PC-9 (cell line): ENCODE data around the gene C10orf53. TPM values are rescaled to one million over a fixed set of nuclear protein-coding genes. Genes with fewer than 3 reads are reported as not detected.

Source experiments
- BruUV-seq: library from RNA; stranded (reverse); fragments of 400-500 nt; replicated peaks from 2 replicates; lab custom pipeline; 2021; lab: Mats Ljungman, UMichigan
- CTCF ChIA-PET: fragments of 300-600 bp; sonication (Branson Sonifier 250); formaldehyde crosslinking; loops from one replicate; lab custom pipeline; 2022; ENCODE audit warnings: antibody characterized with exemption; lab: Charles Lee
- POLR2A ChIA-PET: fragments of 300-600 bp; sonication (Branson Sonifier 250); formaldehyde crosslinking; loops from one replicate; lab custom pipeline; 2022; ENCODE audit warnings: antibody characterized with exemption; ENCODE audit not compliant: unreplicated experiment; lab: Charles Lee
- DNase-seq, 2 experiments: peaks; one replicate each; pipeline versions ENCODE4 v3.0.0 to v3.0.0-alpha.2; 2015 to 2022; ENCODE audit warnings: mixed read lengths in 1 of 2
- H2AFZ ChIP-seq: fragments of 200-600 bp; sonication (generic); 2 replicates; pipeline ENCODE4 v1.8.1; 2017; ENCODE audit warnings: antibody characterized with exemption
- H3F3A ChIP-seq: fragments of 200-600 bp; sonication (generic); 2 replicates; pipeline ENCODE4 v1.8.1; 2017; ENCODE audit warnings: antibody characterized with exemption, mild to moderate bottlenecking, low read depth; ENCODE audit not compliant: insufficient read depth
- H3K27ac ChIP-seq: fragments of 200-600 bp; sonication (generic); 2 replicates; pipeline ENCODE4 v1.6.1; 2016; ENCODE audit warnings: mixed run types
- H3K27me3 ChIP-seq: fragments of 200-600 bp; sonication (generic); 2 replicates; pipeline ENCODE4 v1.6.1; 2016; ENCODE audit warnings: low read depth, mixed run types; ENCODE audit not compliant: insufficient read depth
- H3K36me3 ChIP-seq: fragments of 200-600 bp; sonication (generic); 2 replicates; pipeline ENCODE4 v1.6.1; 2016; ENCODE audit warnings: low read depth, mixed run types
- H3K4me1 ChIP-seq: fragments of 200-600 bp; sonication (generic); replicated peaks from 2 replicates; pipeline ENCODE4 v1.6.1; 2016; ENCODE audit warnings: mixed run types; ENCODE audit not compliant: insufficient read depth
- H3K4me2 ChIP-seq: fragments of 200-600 bp; sonication (generic); 2 replicates; pipeline ENCODE4 v1.6.1; 2017; ENCODE audit warnings: mixed run types
- H3K4me3 ChIP-seq: fragments of 200-600 bp; sonication (generic); 2 replicates; pipeline ENCODE4 v1.6.1; 2016; ENCODE audit warnings: mixed run types
- H3K79me2 ChIP-seq: fragments of 200-600 bp; sonication (generic); 2 replicates; pipeline ENCODE4 v1.6.1; 2017; ENCODE audit warnings: low read depth, mixed run types
- H3K9me2 ChIP-seq: fragments of 200-600 bp; sonication (generic); 2 replicates; pipeline ENCODE4 v1.8.1; 2017; ENCODE audit warnings: mild to moderate bottlenecking; ENCODE audit not compliant: insufficient read depth
- H3K9me3 ChIP-seq: fragments of 200-600 bp; sonication (generic); 2 replicates; pipeline ENCODE4 v1.8.1; 2016; ENCODE audit warnings: low read depth; ENCODE audit not compliant: insufficient read depth
- H4K20me1 ChIP-seq: fragments of 200-600 bp; sonication (generic); 2 replicates; pipeline ENCODE4 v1.8.1; 2017; ENCODE audit not compliant: insufficient read depth
- CTCF ChIP-seq: fragments of 200-600 bp; sonication (generic); conservative IDR thresholded peaks from 2 replicates; pipeline ENCODE4 v1.6.1; 2017; ENCODE audit warnings: mixed run types, antibody characterized with exemption, mild to moderate bottlenecking, moderate library complexity
- EZH2 ChIP-seq: fragments of 200-600 bp; sonication (generic); IDR thresholded peaks from 2 replicates; pipeline ENCODE4 v1.8.0; 2017; ENCODE audit warnings: antibody characterized with exemption, low read depth
- intact Hi-C: fragments of 100-400 bp; cut with micrococcal nuclease; formaldehyde crosslinking; loops from one replicate; pipeline ENCODE4 v1.10.0; 2022; ENCODE audit not compliant: unreplicated experiment
- total RNA-seq: library from RNA; stranded (reverse); gene quantifications from 2 replicates; pipeline ENCODE4 v1.2.3, GENCODE V29; 2021

C10orf53 gene
- total RNA-seq, 1 experiment from 2014 or later, result not detected

- Histone ChIP-seq H4K20me1 (no peaks in the 10 kb centered on the region), H3K4me2 (no peak overlapping the region), H3K4me3 (no peak overlapping the region), H3K36me3 (no peaks in the 10 kb centered on the region), H3K9me2 (no peaks in the 10 kb centered on the region), H3K27me3 (peaks cover 36% of the 10 kb centered on the region; the same call in 1 of the 2 replicates), H3F3A (no peaks in the 10 kb centered on the region), H3K9me3 (0 out of 2 replicates have a peak, but pooled peaks cover 3% of the 10 kb centered on the region), H3K27ac (no peak overlapping the region), H2AFZ (no peak overlapping the region), H3K79me2 (no peaks in the 10 kb centered on the region), H3K4me1 (no peaks in the 10 kb centered on the region)
- POLR2A ChIA-PET, result no interaction called here
- peak in 1 of 2 experiments; percentile 0 for DNase-seq
- no TSS peak for BruUV-seq
- intact Hi-C loops, result no loop called here
- no peak for TF ChIP-seq EZH2
- no peak for TF ChIP-seq CTCF
- CTCF ChIA-PET, result no interaction called here
Measured at GRCh38 chr10:49656845-49657493, 22.5 kb upstream of the C10orf53 start.

GRCh38 chr10:49657606-49658005 lies 21.8 kb upstream of the C10orf53 start:
- H3K27ac ChIP-seq, result no peak overlapping the region
- peak in 1 of 2 experiments; percentile 8 for DNase-seq
- ChIA-PET POLR2A (no interaction called here), CTCF (no interaction called here)
- no peaks in the 10 kb centered on the region for H3K79me2 ChIP-seq
- no peak overlapping the region for H3K4me3 ChIP-seq
- H3K27me3 ChIP-seq, result peaks cover 40% of the 10 kb centered on the region; the same call in 1 of the 2 replicates
- BruUV-seq, result no TSS peak
- 0 out of 2 replicates have a peak, but pooled peaks cover 3% of the 10 kb centered on the region for H3K9me3 ChIP-seq
- H3K36me3 ChIP-seq, result no peaks in the 10 kb centered on the region
- no peak overlapping the region for H3K4me2 ChIP-seq
- H3K4me1 ChIP-seq, result no peaks in the 10 kb centered on the region
- no peak overlapping the region for H2AFZ ChIP-seq
- H3F3A ChIP-seq, result no peaks in the 10 kb centered on the region
- intact Hi-C loops, result no loop called here
- H4K20me1 ChIP-seq, result no peaks in the 10 kb centered on the region
- H3K9me2 ChIP-seq, result no peaks in the 10 kb centered on the region
- TF ChIP-seq CTCF (no peak), EZH2 (no peak)

- H3K27ac ChIP-seq, result no peak overlapping the region
- H3K27me3 ChIP-seq, result peaks cover 32% of the 10 kb centered on the region
- peak in 1 of 2 experiments; percentile 77 for DNase-seq
- POLR2A ChIA-PET, result no interaction called here
- TF ChIP-seq EZH2 (no peak), CTCF (no peak)
- H3K9me3 ChIP-seq, result 0 out of 2 replicates have a peak, but pooled peaks cover 3% of the 10 kb centered on the region
- no peaks in the 10 kb centered on the region for H3K36me3 ChIP-seq
- CTCF ChIA-PET, result no interaction called here
- H3K4me3 ChIP-seq, result no peak overlapping the region
- no peak overlapping the region for H2AFZ ChIP-seq
- no peaks in the 10 kb centered on the region for H3K9me2 ChIP-seq
- H3K79me2 ChIP-seq, result no peaks in the 10 kb centered on the region
- no TSS peak for BruUV-seq
- H3K4me1 ChIP-seq, result no peaks in the 10 kb centered on the region
- H3F3A ChIP-seq, result no peaks in the 10 kb centered on the region
- H3K4me2 ChIP-seq, result 0 out of 2 replicates have a peak overlapping the region, but pooled peaks have one; percentile 2
- intact Hi-C loops, result no loop called here
- no peaks in the 10 kb centered on the region for H4K20me1 ChIP-seq
Measured at GRCh38 chr10:49661140-49661856, 18.2 kb upstream of the C10orf53 start.
